Inflammatory macrophage (primary cell): ENCODE data around the gene DCLRE1C.
"Not testable (repeated sequence)": the region's sequence is repeated elsewhere in the genome, so short reads cannot be mapped to it uniquely, and the experiment has no call there.

Experiments used
- DNase-seq, 2 donors: peaks; one replicate each; pipeline ENCODE4 v3.0.0-alpha.2; 2020 to 2022

Gene DCLRE1C

GRCh38 chr10:14879928-14880193 is 74.0 kb downstream of the DCLRE1C start:
- DNase-seq, result no peak

GRCh38 chr10:14879124-14879927 is 74.6 kb downstream of the DCLRE1C start:
- peak in 1 of 2 donors; percentile 25 for DNase-seq

- peak; percentile 96 to 97 for DNase-seq
Observed at GRCh38 chr10:14878266-14879123, 75.4 kb downstream of the DCLRE1C start, which contains the start of gene SUV39H2. TSS of gene SUV39H2 (plus strand) at chr10:14878866. CDS start at chr10:14878889, 23 bp downstream.

- no peak for DNase-seq
Observed at GRCh38 chr10:14876764-14877163, 77.1 kb downstream of the DCLRE1C start.

GRCh38 chr10:14875941-14876340 is 78.0 kb downstream of the DCLRE1C start:
- DNase-seq, result no peak

- DNase-seq, result no peak
Observed at GRCh38 chr10:14873090-14873760, 80.7 kb downstream of the DCLRE1C start.

GRCh38 chr10:14864871-14865270 is 89.0 kb downstream of the DCLRE1C start:
- DNase-seq, result not testable (repeated sequence)

GRCh38 chr10:14864466-14864865 is 89.4 kb downstream of the DCLRE1C start:
- DNase-seq, result not testable (repeated sequence)

- DNase-seq, result no peak
Observed at GRCh38 chr10:14860791-14861190, 93.1 kb downstream of the DCLRE1C start.

GRCh38 chr10:14859775-14860174 is 94.1 kb downstream of the DCLRE1C start:
- peak in 1 of 2 donors; percentile 47 for DNase-seq

GRCh38 chr10:14859043-14859442 is 94.9 kb downstream of the DCLRE1C start:
- no peak for DNase-seq

GRCh38 chr10:14858338-14858960 is 95.4 kb downstream of the DCLRE1C start:
- peak; percentile 20 to 21 for DNase-seq

- DNase-seq, result no peak
Observed at GRCh38 chr10:14855453-14855852, 98.4 kb downstream of the DCLRE1C start.

- no peak for DNase-seq
Observed at GRCh38 chr10:14852236-14852635, 101.7 kb downstream of the DCLRE1C start.
